Measurements from ENCODE around the gene CASP8.

CASP8 gene

DNA sequence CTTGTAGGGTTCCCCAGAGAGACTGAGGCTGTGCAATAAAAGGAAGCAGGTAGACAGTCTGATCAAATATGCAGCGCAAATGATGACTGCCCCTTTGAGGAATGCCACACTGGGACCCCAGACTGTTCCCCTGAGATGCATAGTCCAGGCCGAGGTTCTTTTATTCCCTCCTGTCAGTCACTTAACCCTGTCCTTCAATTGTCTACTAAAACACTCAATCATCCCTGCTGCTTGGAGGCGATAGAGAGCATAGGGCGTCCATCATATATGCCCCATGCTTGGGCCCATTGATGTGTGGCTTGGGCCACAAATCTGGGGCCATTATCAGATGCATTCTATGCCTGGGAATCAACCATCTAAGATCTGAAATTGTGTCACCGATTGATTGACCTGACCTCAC lies 15.5 kb upstream of the CASP8 start:
- DNase-seq, result no peak

DNA sequence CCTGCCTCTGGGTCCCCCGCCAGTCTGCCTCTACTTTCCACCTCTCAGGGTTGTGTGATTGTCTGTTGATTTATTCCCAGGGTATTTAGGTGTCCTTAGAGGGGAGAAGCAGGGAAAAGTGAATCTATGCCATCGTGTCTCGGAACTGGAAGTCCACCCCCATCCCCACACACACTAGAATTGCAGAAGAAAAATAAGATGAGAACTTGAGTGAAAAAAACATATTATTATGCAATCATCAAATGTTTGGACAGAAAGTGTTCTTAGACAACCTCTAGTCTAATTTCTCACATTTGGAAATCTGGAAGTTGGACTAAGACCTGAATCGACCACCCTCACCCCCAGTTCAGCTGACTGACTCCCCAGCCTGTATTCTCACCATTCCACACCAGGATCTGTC lies 14.1 kb upstream of the CASP8 start:
- DNase-seq, result no peak

DNA sequence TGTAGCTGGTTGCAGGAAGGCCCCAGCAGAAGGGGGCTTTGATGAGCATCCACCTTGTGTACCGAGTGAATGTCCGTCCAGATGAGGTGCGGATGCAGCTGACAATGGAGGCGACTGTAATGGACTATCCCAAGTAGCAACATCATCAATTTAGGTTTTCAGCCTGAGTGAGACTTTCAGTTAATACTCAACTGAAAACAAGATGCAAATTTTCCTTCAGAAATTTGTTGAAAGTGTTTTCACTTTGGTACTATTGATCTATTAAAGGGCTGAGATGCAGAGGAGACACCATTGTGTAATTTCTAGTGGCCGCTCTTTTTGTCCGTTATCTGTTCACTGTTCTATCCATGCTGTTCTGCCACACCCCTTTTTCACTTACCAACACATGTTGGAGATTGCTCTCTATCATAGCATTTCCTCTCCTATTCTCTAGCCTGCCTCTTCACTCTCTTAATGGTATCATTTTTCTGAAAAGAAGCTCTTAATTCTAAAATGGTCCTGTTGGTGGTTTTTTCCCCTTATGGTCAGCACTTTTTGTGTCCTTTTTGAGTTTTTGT lies 12.0 kb upstream of the CASP8 start:
- DNase-seq, result no peak

DNA sequence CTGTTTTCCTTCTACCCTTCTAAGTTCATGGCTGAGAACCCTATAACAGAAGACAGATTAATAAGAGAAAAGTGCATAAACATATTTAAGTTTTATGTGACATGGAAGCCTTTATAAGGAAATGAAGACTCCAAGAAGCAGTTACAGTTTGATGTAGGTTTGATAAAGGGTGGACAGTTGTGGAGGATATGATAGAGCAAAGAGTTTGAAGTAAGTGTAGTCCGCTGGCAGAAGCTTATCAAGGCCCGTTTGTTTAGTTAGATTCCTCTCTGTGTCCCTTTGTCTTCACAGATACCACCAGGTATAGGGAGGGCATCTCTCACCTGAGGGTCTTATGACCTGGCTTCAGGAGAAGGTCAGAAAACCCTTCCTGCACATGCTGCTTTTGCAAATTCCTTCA lies 10.4 kb upstream of the CASP8 start:
- DNase-seq, result no peak

DNA sequence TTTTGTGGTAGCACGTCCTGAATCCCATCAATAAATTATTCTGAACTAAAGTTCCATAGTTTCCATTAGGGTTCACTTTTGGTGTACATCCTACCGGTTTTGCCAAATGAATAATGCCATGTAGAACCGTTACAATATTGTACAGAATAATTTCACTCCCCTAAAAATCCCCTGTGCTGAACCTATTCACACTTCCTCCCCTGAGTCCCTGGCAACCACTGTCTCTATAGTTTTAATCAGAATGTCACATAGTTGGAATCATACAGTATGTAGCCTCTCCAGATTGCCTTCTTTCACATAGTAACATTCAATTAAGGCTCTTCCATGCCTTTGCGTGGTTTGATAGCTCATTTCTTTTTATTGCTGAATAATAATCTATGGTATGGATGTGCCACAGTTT lies 9.6 kb upstream of the CASP8 start:
- DNase-seq, result no peak

DNA sequence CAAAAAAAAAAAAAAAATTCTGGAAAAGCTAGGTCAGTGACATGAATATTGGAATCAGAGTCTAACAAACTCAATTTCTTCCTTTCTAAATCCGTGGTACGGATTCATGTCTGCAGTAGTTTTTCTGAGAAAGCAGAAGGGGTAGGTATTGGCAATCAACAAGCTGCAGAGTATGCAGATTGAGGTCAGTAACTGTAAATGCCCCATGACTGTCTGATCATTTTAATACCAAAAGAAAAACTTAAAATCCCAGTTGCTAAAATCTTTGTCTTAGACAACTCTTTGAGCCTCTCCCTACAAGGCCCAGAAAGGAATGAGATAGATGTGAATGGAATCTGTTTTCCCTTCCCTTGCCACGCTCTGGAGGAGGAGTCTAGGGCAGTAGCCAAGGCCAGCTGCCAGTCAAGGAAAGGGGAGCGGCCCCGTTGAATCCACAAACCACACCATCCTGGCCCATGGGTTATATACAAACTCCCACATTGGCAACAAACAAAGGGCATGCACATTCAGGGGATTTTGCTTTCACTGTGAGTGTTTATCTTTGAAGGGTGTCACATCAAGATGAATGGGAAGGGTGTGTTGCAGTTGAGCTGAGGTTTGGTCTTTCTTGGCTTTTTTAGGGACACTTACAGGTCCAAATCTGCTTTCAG lies 6.1 kb upstream of the CASP8 start:
- no peak for DNase-seq

DNA sequence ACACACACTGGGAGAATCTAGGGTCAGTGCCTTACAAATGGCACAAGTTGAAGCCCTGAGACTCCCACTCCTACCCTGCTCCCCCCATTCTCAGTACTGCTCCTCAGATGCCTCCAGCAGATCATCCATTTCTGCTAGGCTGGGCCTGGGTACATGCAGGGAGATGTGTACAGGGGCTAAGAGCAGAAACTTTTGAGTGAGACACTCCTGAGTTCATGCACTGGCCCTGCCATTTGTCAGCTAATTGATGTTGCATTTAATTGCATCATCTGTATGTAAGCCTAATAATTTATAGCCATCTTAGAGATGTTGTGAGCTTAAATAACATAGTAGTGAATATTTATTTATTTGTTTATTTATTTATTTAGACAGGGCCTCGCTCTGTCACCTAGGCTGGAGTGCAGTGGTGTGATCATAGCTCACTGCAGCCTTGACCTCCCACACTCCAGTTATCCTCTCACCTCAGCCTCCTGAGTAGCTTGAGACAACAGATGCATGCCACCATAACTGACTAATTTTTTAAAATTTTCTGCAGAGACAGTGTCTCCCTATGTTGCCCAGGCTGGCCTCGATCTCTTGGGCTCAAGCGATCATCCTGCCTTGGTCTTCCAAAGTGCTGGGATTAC lies 4.8 kb upstream of the CASP8 start:
- DNase-seq, result no peak

DNA sequence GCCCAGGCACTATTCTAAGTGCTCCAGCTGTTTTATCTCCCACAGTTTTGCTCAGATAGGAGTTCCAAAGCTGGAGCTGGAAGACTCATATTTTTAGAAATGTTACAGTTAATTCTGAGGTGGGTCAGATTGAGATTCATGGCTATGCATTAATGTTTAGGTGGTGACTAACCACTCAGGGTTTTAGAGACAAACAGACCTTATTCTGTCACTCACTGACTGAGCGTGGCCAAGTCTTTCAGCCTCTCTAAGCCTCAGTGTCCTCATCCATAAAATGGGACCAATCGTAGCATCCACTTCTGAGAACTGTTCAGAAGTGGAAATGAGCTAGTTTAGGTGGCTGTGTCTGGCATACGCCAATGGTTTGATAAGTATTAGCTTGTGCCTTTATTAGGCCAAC lies 4.3 kb upstream of the CASP8 start:
- no peak for DNase-seq

DNA sequence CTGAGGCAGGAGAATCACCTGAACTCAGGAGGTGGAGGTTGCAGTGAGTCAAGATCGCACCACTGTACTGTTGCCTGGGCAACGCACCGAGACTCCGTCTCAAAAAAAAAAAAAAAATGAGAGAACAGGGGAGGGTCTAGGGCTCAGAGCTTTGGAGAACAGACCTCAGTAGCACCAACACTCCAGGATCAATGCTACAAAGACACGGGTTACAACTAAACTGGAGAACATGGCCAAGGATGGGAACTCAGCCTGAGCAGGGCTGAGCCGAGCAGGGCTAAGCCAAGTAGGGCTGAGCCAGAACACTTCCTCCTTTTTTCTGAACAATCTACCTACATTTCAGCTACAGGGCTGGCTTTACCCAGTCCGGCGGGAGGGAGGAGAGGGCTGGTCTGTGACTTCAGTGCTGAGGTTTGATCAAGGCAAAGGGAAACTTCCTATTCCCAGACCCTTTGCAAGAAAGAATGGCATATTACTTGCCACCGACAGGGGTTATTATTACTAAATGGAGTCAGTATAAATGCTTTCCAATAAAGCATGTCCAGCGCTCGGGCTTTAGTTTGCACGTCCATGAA lies 2.9 kb upstream of the CASP8 start:
- peak; percentile 79 for DNase-seq

DNA sequence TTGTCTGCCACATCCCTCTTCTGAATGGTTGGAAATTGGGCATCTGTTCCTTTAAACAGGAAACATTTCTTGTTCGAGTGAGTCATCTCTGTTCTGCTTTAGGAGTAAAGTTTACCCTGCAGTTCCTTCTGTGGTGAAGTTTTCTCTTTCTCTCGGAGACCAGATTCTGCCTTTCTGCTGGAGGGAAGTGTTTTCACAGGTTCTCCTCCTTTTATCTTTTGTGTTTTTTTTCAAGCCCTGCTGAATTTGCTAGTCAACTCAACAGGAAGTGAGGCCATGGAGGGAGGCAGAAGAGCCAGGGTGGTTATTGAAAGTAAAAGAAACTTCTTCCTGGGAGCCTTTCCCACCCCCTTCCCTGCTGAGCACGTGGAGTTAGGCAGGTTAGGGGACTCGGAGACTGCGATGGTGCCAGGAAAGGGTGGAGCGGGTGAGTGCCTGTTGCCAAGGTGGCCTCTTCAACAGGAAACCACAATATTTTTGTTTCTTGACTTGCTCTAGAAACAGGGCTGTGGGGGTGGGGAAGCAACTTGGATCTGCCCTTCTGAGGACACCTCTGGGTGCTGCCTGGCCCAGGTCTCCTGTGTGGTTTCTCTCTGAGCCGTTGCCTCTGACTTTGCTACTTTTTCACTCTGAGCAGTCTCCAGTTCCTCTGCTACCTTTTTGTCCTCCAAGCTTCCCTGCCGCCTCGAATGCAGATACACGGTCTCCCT lies 2.2 kb upstream of the CASP8 start:
- DNase-seq, result peak; percentile 79

DNA sequence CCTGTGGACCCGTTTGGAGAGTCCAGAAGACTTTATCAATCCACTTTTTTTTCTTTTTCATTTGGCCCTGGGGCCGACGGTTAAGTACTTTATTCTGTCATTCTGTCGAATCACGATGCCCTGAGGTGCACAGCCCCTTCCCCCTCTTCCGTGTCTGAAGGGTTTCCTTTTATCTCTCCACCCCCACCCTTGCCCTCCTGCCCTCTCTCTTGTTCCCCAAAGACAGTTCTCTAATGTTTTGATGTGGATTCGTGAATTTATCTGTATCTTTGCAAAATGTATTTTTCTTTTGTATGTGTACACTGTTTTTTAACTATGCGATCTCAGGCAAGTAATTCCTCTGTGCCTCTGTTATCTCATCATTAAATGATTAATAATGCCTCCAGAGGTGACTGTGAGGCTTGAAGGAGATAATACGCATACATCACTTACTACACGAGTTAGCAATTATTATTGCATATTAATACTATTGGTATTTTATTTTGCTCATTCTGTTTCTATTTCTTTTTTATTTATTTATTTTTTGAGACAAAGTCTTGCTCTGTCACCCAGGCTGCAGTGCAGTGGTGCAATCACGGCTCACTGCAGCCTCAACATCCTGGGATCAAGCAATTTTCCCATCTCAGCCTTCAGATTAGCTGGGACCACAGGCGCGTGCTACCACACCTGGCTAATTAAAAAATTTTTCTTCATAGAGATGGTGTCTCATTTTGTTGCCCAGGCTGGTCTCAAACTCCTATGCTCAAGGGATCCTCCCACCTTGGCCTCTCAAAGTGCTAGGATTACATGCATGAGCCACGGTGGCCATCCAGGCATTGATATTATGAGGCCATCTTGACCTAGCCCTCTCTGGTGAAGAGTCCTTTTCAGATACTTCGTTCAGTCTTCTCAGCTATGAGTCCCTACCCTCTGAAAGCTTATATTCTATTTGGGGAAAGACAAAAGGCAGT lies 1.4 kb upstream of the CASP8 start:
- DNase-seq, result no peak

DNA sequence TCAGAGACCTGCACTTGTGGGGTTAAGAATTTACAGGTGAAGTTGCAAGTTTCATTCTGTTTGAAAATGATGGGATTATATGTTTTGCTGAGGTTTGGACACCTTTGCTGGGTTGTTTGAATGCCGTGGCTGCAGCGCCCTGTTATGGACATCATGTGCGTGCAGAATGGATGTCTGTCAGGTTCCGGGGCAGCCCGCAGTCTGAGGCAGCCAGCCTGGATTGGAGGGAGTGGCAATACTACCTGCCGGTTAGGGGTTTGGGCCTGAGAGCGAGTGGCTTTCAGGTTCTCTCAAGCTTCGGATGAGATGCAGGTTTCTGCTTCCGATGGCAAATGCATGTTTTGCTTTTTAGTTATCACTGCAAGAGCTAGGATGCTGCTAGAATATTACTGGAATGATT lies 1.1 kb downstream of the CASP8 start:
- no peak for DNase-seq

DNA sequence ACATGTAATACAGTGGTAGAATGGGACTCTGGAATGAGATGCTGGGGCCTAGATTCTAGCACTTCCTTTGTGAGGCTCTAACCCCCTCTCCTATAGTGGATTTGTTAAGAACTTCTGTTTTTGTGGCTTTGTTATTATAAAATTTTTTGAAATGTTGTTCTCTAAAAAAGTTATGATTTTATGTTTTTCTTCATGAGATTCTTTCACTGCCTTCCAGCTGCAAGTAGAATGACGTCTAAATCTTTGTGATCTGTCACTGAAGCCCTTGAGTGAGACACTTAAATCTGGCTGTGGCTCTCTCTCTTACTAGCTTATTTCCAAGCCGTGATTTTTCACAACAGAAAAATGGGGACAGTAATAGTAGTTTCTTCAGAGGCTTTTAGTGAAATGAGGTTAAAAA lies 1.6 kb downstream of the CASP8 start:
- no peak for DNase-seq

DNA sequence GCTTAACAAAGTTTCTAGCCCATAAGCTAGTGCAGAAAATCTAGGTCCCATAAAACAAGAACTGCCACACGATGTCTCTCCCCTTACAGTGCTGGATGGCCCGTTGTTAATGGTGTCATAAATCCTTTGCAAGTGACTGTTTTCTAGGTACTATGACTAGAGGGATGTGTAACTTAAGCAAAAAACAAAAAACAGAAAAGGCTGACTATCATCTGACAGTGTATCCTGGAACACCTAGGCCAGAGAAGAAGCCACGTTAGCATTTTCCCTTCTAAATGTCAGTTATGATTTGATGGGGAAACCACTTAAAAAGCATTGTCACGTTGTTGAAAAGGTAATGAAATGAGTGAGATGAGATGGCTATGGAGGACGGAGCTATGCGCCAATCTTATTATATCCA lies 2.4 kb downstream of the CASP8 start:
- no peak for DNase-seq

DNA sequence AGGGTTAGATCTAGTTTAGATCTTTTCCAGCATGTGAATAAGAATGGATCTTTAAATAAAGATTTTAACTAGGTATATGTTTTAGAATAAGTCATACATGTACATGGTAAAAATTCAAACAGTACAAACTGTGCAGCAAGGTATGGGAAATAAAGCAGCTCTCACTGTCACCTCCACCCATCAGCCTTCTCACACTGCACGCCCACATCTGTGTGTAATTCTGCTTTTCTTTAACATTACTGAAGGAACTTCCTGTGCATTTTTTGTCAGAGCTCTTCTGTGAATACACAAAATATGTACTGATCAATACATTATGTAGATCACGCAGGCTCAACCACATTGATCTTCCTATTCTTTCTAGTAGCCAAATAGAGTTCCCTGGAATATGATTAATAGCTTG lies 3.4 kb downstream of the CASP8 start:
- DNase-seq, result no peak

DNA sequence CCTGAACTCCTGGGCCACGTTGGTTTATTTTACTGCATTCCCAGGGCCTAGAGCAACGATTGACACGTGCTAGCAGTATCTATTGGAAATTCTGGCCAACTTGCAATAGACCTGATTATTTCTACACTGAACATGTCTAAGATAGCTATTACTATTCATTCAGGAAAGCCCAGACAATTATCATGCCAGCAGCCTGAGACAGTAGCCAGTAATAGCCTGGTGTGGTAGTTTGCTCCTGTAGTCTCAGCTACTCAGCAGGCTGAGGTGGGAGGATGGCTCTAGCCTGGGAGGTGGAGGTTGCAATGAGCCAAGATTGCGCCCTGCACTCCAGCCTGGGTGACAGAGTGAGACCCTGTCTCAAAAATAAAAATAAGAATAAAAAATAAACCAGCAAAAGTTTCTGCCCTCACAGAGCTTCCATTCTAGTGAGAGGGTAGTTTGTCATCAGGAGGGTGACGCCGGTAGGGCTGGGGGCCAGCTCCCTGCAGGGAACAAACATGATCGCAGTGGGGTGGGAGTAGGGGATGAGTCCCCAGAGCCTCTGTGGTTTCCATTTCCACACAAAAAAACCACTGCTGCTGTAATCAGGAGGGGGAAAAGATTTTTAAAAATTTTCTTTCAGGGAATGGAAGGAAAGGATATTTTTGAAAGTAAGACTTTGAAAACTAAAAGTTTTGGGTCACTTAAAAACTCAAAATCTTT lies 4.3 kb downstream of the CASP8 start:
- no peak for DNase-seq

DNA sequence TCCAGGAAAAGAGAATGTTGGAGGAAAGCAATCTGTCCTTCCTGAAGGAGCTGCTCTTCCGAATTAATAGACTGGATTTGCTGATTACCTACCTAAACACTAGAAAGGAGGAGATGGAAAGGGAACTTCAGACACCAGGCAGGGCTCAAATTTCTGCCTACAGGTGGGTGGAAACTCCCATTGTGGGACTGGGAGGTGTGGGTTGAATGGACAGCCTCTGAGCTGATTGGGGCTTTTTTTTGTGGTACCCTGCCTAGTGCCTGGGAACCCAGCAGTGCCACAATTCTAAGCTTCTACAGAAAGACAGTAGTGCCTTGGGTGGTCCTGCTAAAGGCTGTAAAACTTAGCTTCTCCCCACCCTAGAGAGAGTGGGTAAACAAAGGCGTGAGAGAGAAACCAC lies 6.3 kb downstream of the CASP8 start:
- DNase-seq, result no peak

DNA sequence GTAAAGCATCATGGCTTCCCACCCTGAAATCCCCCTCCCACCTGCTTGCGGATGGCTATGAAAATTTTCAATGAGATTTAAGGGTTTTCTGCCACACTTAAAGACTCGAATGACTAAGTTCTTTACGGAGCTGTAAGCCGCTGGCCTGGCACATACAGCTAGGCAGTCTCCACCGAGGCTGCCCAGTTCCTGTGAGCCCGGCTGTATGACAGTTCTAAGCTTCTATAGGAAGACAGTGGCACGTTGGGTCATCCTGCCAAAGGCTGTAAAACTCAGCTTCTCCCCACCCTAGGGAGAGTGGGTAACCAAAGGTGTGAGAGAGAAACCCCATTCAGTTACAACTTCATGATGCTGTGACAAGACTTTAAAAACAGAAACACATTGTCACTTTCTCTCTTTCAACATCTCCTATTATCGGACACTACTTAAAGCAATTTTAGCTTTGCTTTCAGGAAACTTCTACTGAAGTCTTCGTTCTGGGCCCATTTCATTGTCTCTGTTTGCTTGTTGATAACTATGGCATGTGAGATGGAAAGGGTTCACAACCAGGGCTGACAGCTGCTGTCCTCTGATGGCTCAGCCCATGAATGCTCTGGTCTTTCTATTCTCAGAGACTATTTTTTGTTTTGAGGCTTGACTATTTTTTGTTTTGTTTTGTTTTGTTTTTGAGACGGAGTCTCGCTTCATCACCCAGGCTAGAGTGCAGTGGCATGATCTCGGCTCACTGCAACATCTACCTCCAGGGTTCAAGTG lies 7.1 kb downstream of the CASP8 start:
- DNase-seq, result no peak

DNA sequence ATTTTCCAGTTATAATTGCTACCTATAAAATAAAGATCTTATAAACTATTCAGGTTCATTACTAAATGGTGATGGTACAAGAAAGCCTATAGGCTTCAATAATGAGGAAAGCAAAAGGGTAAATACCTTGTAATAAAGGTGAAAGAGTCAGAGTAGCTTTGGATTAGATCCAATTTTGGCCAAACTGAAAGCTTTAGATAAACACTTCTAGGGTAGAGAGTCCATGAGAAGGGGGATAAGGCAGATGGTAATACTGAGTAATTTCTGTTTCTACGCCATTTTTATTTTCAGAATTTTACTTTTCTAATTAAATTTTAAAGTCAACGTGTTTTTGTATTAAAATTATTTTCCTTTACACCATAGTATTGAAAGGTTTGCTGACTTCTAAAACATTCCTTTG lies 9.4 kb downstream of the CASP8 start:
- no peak for DNase-seq

DNA sequence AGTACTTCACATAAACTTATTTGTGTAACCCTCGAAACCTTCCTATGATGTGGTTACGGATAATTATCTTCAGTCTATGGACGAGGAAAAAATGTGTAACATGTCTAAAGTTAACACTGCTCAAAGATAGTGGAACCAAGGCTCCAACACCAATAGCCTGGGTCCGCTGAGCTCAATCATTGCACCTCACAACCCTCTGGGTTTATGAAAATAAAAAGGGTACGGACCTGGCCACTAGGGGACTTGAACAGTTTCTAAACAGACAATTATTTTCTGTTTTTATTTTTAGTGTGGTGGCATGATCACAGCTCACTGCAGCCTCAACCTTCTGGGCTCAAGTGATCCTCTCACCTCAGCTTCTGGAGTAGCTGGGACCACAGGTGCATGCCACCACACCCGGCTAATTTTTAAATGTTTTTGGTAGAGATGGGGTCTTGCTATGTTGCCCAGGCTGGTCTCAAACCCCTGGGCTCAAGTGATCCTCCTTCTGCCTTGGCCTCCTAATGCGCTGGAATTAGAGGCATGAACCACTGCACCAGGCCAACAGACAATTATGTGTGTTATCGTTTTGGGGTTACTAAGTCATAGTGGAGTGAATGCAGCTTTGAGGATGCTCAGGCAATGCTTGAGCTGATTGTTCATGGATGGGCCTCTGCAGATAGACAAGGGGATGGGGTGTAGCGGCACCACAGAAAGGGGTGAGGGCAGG lies 10.1 kb downstream of the CASP8 start:
- no peak for DNase-seq

DNA sequence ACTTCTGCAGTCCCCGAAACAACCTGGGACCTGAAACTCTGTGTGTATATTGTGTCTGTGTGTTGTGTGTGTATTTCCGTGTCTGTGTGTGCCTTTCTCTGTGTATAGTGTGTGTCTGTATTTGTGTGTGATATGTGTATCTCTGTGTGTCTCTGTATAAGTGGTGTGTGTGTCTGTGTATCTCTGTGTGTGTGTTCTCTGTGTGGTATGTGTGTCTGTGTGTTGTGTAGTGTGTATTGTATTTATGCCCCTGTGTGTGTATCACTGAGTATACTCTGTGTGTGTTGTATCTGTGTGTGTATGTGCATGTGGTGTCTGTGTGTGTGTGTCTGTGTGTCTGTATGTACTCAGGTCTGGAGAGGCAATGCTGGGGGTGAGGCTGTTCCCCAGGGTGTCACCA lies 11.6 kb downstream of the CASP8 start:
- DNase-seq, result no peak
